ENCODE results near the gene CXorf65.

The CXorf65 gene

DNA sequence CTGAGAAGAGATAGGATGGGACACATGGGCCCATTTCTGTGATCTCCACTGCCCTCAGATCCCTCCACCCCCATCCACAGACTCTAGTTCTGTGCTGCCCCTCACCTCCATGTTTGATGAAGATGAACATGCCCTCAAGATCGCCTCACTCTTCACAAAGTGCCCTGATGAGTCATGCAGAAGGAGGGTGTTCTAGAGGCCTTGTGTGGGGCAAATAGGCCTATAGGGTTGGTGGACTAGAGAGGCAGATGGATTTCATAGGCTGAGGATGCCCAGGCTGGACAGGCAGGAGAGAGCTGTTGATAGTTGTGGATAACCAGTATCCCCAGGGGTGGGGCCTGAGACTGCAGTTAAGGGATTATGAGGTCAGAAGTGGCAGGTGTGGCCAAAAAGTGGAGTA is at the start of gene CXorf65:
TSS of gene CXorf65 (minus strand) at position 314 of the 400 bp plus-strand sequence. CDS start at position 130, 184 bp downstream.
- no peak within 1 kb of the TSS for H3K27ac ChIP-seq
- TF ChIP-seq, protein P1, sequence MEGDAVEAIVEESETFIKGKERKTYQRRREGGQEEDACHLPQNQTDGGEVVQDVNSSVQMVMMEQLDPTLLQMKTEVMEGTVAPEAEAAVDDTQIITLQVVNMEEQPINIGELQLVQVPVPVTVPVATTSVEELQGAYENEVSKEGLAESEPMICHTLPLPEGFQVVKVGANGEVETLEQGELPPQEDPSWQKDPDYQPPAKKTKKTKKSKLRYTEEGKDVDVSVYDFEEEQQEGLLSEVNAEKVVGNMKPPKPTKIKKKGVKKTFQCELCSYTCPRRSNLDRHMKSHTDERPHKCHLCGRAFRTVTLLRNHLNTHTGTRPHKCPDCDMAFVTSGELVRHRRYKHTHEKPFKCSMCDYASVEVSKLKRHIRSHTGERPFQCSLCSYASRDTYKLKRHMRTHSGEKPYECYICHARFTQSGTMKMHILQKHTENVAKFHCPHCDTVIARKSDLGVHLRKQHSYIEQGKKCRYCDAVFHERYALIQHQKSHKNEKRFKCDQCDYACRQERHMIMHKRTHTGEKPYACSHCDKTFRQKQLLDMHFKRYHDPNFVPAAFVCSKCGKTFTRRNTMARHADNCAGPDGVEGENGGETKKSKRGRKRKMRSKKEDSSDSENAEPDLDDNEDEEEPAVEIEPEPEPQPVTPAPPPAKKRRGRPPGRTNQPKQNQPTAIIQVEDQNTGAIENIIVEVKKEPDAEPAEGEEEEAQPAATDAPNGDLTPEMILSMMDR (IDR thresholded peaks at IDR 0.05): no peak
- TF ChIP-seq ZFX (IDR thresholded peaks at IDR 0.05; ENCODE audit: borderline replicate concordance): no peak

DNA sequence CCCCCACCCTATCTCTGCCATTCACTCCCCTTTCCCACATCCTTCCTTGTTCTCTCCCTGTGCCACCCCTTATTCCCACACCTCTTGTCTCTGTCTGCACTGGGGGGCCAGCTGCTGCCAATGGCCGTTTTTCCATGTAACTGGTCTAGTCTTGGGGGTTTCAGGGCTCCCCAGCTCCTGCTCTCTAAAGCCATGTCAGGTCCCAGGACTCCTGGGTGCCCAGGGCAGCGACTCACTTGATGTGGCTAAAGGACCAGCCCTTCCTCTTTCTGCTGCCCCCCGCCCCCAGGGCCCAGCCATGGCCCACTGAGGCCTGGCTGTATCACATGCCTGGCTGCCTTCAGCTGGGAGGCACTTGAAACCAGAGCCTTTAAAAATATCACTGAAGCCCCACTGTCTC is 48.1 kb upstream of the CXorf65 start:
- TF ChIP-seq, protein P1 (IDR thresholded peaks at IDR 0.05): no peak
- TF ChIP-seq ZFX (IDR thresholded peaks at IDR 0.05; ENCODE audit: borderline replicate concordance): no peak

DNA sequence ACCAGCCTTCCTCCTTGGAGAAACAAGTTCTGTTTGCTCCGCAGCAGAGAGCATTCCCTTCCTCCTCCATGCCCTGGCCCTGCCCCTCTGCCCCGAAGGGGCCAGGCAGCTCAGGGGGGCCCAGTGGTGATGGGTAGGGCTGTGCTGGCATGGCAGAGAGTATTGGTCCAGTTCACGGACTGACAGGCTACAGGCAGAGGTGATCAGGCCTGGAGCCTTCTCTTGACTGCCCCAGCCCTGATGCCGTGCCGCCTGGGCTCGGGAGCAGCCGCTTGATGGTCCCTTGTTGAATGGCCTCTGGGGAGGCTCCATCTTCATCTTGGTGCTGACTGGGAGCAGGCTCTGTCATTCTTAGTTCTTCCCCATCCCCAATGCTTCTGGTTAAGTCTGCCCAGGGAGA is 47.7 kb upstream of the CXorf65 start:
- no peak overlapping the region for H3K27ac ChIP-seq

More for the DNA sequence above, 48.1 kb upstream of the CXorf65 start:
- no peak overlapping the region for H3K27ac ChIP-seq

DNA sequence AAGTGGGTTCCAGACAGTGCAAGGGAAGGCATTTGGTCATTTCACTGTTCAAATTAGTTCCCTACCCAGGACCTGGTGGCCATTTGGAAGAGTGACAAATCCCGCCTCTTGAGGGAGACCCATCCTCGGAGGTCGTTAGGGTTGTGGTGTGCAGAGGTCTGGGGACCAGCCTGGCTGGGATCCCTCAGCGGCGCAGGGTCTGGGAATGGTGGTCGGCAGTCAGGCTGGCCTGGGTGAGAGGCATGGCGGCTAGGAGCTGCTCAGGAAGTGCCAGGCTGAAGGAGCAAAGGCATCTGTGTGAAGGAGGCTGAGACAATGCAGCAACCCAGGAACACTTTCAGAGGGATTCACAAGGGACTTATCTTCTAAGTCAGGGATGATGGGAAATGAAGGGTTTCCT is 44.8 kb upstream of the CXorf65 start:
- TF ChIP-seq ZFX (IDR thresholded peaks at IDR 0.05; ENCODE audit: borderline replicate concordance): no peak
- TF ChIP-seq, protein P1 (IDR thresholded peaks at IDR 0.05): no peak
- H3K27ac ChIP-seq: no peak overlapping the region

More for the DNA sequence above, 47.7 kb upstream of the CXorf65 start:
- TF ChIP-seq, protein P1 (IDR thresholded peaks at IDR 0.05): no peak
- TF ChIP-seq ZFX (IDR thresholded peaks at IDR 0.05; ENCODE audit: borderline replicate concordance): no peak

DNA sequence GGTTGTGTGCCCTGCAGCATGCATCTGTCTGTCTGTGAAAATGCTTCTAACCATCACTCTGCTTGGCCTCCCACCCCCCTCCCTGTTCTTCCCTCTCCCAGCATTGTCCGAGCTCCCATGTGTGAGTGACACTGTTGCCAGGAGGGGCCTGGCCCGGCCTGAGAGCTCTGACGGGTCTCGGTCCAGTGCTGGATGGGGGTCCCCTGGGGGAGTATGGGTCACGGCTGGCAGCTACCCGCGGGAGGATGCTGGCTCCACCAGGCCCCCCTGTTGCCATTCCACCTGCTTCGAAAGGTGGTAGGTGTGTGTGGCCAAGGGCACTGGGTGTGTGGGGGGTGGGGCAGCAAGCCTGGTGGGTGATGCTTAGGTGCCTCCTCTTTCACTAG is 41.7 kb upstream of the CXorf65 start:
- no peak overlapping the region for H3K27ac ChIP-seq
- TF ChIP-seq, protein P1 (IDR thresholded peaks at IDR 0.05): no peak
- no peak for TF ChIP-seq ZFX (IDR thresholded peaks at IDR 0.05; ENCODE audit: borderline replicate concordance)

DNA sequence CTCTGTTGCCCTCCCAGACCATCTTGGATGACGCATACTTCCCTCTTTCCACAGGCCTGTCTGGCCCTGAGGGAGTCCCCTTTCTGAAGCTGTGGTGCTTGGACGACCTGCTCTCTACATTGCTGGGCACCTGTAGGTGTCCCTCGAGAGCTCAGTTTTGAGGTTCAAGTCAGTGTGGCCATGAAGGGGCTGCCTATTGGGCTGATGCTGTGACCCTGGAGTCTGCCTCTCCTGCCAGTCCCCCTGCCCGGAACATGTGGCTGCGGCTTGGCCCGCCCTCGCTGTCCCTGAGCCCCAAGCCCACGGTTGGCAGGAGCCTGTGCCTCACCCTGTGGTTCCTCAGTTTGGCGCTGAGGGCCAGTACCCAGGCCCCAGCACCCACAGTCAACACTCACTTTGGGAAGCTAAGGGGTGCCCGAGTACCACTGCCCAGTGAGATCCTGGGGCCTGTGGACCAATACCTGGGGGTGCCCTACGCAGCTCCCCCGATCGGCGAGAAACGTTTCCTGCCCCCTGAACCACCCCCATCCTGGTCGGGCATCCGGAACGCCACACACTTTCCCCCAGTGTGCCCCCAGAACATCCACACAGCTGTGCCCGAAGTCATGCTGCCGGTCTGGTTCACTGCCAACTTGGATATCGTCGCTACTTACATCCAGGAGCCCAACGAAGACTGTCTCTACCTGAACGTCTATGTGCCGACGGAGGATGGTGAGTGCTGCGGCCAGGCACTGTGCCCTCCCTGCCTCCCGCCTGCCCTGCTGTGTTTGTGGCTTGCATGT is 41.1 kb upstream of the CXorf65 start:
- H3K27ac ChIP-seq: no peak overlapping the region
- TF ChIP-seq ZFX (IDR thresholded peaks at IDR 0.05; ENCODE audit: borderline replicate concordance): no peak
- TF ChIP-seq, protein P1 (IDR thresholded peaks at IDR 0.05): no peak

DNA sequence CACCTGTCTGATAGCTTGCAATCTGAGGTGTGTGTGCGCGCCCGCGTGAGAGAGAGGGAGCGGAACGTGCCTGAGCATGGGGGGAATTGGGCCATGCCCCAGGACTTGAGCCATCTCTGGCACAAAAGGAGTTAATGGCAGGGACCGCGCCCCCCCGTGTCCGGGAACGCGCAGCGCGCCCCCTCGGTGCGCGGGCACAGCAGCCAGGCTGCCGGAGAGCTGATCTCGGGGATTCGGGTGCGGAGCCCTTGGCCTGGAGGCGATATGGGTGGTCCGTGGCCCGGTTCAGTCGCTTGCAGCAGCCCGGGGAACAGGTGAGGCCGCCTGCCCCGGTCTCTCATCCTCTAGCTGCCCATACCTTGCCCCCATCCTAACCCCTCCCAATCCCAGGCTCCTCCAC is 38.1 kb upstream of the CXorf65 start, which contains the start of gene NLGN3:
TSS of gene NLGN3 (plus strand) at position 191 of the 400 bp plus-strand sequence. CDS start 2,909 bp downstream, outside the sequence.
- peak within 1 kb of the TSS; percentile 53 for H3K27ac ChIP-seq
- TF ChIP-seq ZFX (IDR thresholded peaks at IDR 0.05; ENCODE audit: borderline replicate concordance): no peak
- TF ChIP-seq, protein P1 (IDR thresholded peaks at IDR 0.05): no peak

Data from 22Rv1 (cell line).